PFSK-1 (cell line): ENCODE data around the gene ANKS1B.

ENCODE experiments used
- FOXP2 ChIP-seq: optimal IDR thresholded peaks from 2 replicates; pipeline ENCODE3; 2011; ENCODE audit warnings: borderline replicate concordance, control low read depth, inconsistent platforms; ENCODE audit not compliant: insufficient read depth; ENCODE audit errors: extremely low read length, extremely low read depth
- POLR2AphosphoS5 ChIP-seq: IDR thresholded peaks from 2 replicates; pipeline ENCODE4 v1.6.1; 2012; ENCODE audit warnings: low read depth, mild to moderate bottlenecking, control low read depth, low read length, moderate library complexity
- SIN3A ChIP-seq: IDR thresholded peaks from 2 replicates; pipeline ENCODE4 v1.6.1; 2012; ENCODE audit warnings: mild to moderate bottlenecking, low read length, moderate library complexity, borderline replicate concordance; ENCODE audit not compliant: insufficient read depth
- TAF1 ChIP-seq: IDR thresholded peaks from 2 replicates; pipeline ENCODE4 v1.6.1; 2012; ENCODE audit warnings: low read length, control low read depth, borderline replicate concordance; ENCODE audit not compliant: insufficient read depth

DNA sequence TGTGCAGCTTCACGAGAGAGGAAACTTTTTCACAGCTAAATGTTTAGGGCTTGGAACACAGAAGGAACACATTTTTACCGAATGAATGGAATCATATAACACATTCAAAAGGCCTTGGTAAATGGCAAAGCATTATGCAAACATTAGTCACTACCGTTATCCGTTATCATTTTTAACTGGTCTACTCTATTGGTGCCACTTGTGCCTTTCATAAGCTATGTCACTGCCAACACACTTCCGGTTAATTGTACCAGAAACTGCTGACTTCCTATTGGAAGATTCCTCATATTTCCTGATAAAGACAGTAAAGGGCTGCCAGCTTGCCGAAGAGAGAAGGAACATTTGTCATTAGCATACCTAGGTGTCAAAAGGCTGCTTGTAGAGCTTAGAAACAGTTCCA, 1170.5 kb downstream of the ANKS1B start:
- no peak for TF ChIP-seq POLR2AphosphoS5
- TF ChIP-seq FOXP2, result no peak
- TF ChIP-seq SIN3A, result no peak
- TF ChIP-seq TAF1, result no peak
